GM23338 (cell line): ENCODE data around the gene NTNG1. TPM values are rescaled to one million over a fixed set of nuclear protein-coding genes. Genes with fewer than 3 reads are reported as not detected.
A peak's percentile ranks its signal among the peaks of the same experiment; 100 is the strongest.

Experiments used
- ATAC-seq: fragments of 200-7000 bp; cut with Tn5 transposase; 3 replicates; pipeline ENCODE4 v1.9.1; 2020
- DNase-seq: peaks from one replicate; pipeline ENCODE4 v3.0.0-alpha.2; 2015; ENCODE audit warnings: low spot score
- H2AFZ ChIP-seq: fragments of 200-600 bp; sonication (generic); 2 replicates; pipeline ENCODE4 v1.8.0; 2016; ENCODE audit warnings: antibody characterized with exemption, mild to moderate bottlenecking, moderate library complexity
- H3F3A ChIP-seq: fragments of 200-600 bp; sonication (generic); replicated peaks from 2 replicates; pipeline ENCODE4 v1.8.0; 2017; ENCODE audit warnings: antibody characterized with exemption, mixed run types, low read depth
- H3K27ac ChIP-seq: fragments of 200-600 bp; sonication (generic); 2 replicates; pipeline ENCODE4 v1.6.1; 2016; ENCODE audit warnings: low read depth
- H3K27me3 ChIP-seq: fragments of 200-600 bp; sonication (generic); 2 replicates; pipeline ENCODE4 v1.8.0; 2016; ENCODE audit warnings: mild to moderate bottlenecking, mixed run types, moderate library complexity; ENCODE audit not compliant: insufficient read depth
- H3K36me3 ChIP-seq: fragments of 200-600 bp; sonication (generic); 2 replicates; pipeline ENCODE4 v1.8.0; 2016; ENCODE audit warnings: mild to moderate bottlenecking; ENCODE audit not compliant: insufficient read depth
- H3K4me1 ChIP-seq: fragments of 200-600 bp; sonication (generic); 2 replicates; pipeline ENCODE4 v1.8.0; 2016; ENCODE audit warnings: mild to moderate bottlenecking, moderate library complexity; ENCODE audit not compliant: insufficient read depth
- H3K4me2 ChIP-seq: fragments of 200-600 bp; sonication (generic); 2 replicates; pipeline ENCODE4 v1.7.1; 2017; ENCODE audit warnings: mixed run types
- H3K4me3 ChIP-seq: fragments of 200-600 bp; sonication (generic); 2 replicates; pipeline ENCODE4 v1.6.1; 2016; ENCODE audit warnings: mixed run types
- H3K79me2 ChIP-seq: fragments of 200-600 bp; sonication (generic); replicated peaks from 2 replicates; pipeline ENCODE4 v1.8.0; 2017; ENCODE audit warnings: mild to moderate bottlenecking; ENCODE audit not compliant: insufficient read depth
- H3K9me2 ChIP-seq: fragments of 200-600 bp; sonication (generic); 2 replicates; pipeline ENCODE4 v1.8.0; 2017; ENCODE audit not compliant: insufficient read depth
- H4K20me1 ChIP-seq: fragments of 200-600 bp; sonication (generic); replicated peaks from 2 replicates; pipeline ENCODE4 v1.8.0; 2017; ENCODE audit warnings: mild to moderate bottlenecking; ENCODE audit not compliant: insufficient read depth
- H3K27ac Mint-ChIP-seq: 2 replicates; pipeline ENCODE4 v1.8.0; 2020; ENCODE audit warnings: inconsistent platforms, mild to moderate bottlenecking, moderate library complexity, mixed read lengths
- H3K27me3 Mint-ChIP-seq: 3 replicates; pipeline ENCODE4 v1.8.0; 2022; ENCODE audit warnings: low read depth, mild to moderate bottlenecking, moderate library complexity, mixed read lengths, inconsistent platforms; ENCODE audit not compliant: insufficient read depth, poor library complexity
- H3K36me3 Mint-ChIP-seq: 3 replicates; pipeline ENCODE4 v1.8.0; 2021; ENCODE audit warnings: low read depth, mild to moderate bottlenecking, inconsistent platforms, moderate library complexity, mixed read lengths
- H3K4me1 Mint-ChIP-seq: 3 replicates; pipeline ENCODE4 v1.8.0; 2020; ENCODE audit warnings: mild to moderate bottlenecking, inconsistent platforms, mixed read lengths
- H3K4me3 Mint-ChIP-seq: 3 replicates; pipeline ENCODE4 v1.8.0; 2021; ENCODE audit warnings: moderate library complexity, mild to moderate bottlenecking, inconsistent platforms, mixed read lengths
- H3K9me3 Mint-ChIP-seq: 3 replicates; pipeline ENCODE4 v1.8.0; 2020; ENCODE audit warnings: moderate library complexity, mild to moderate bottlenecking, inconsistent platforms, mixed read lengths
- CTCF ChIP-seq, 2 experiments: fragments of 200-600 bp in 1 of 2; sonication (generic) in 1 of 2; conservative IDR thresholded peaks; 2 replicates each; pipeline versions ENCODE4 v1.5.1 to v1.6.1; 2016 to 2017; ENCODE audit warnings: antibody characterized with exemption in 2 of 2, low read depth in 2 of 2, mild to moderate bottlenecking in 2 of 2, moderate library complexity in 1 of 2
- JUNB ChIP-seq: IDR thresholded peaks from one replicate; pipeline ENCODE4 v1.6.1; 2016; ENCODE audit warnings: antibody characterized with exemption; ENCODE audit not compliant: unreplicated experiment
- STAT1 ChIP-seq: IDR thresholded peaks from one replicate; pipeline ENCODE4 v1.6.1; 2016; ENCODE audit warnings: antibody characterized with exemption; ENCODE audit not compliant: unreplicated experiment
- ZNF331 ChIP-seq: fragments of 250-450 bp; sonication (Bioruptor Pico); IDR thresholded peaks from 2 replicates; pipeline ENCODE4 v1.5.0; 2020; ENCODE audit warnings: low read depth, mild to moderate bottlenecking, moderate library complexity
- polyA plus RNA-seq: library from polyadenylated mRNA; unstranded; fragments of >200 nt; fragmentation: Nextera tagmentation; extraction: Ambion mirVana; gene quantifications from 2 replicates; pipeline ENCODE4 v1.2.1, GENCODE V29; 2016
- small RNA-seq: library from RNA; depleted of rRNA; stranded (forward); fragments of <200 nt; gene quantifications from one replicate; pipeline ENCODE3, GENCODE V24; 2014; ENCODE audit warnings: low replicate concordance
- total RNA-seq: library from RNA; depleted of rRNA; stranded (reverse); fragments of >200 nt; shearing (Covaris generic); gene quantifications from 2 replicates; pipeline ENCODE4 v1.2.3, GENCODE V29; 2014; rRNA removed

Gene NTNG1
- total and polyA plus RNA-seq, 2 experiments from 2014 or later, result 7.2 to 10.3 TPM

DNA sequence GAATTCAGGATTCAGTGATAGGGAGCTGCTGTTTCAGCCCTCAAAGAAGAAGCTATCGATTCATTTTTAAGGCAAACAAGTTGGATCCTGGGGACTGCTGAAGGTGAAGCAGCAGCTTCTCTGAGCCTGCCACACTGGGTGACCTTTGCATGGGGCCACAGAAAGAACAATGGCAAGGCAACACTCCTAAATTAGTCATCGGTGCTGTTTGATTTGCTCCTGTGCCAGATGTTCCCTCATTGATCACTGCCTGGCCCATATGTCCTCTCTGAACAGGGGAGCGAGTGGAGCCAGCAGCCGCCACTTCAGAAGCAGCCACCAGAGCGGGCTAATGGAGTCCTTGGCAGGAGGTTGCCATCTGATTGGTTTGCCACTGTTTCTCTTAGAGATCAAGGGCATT, 391.5 kb downstream of the NTNG1 start:
- Histone ChIP-seq H2AFZ (no peak overlapping the region; the same call in 1 of the 2 replicates), H4K20me1 (no peaks in the 10 kb centered on the region; the same call in 1 of the 2 replicates), H3K36me3 (no peaks in the 10 kb centered on the region), H3K4me1 (no peaks in the 10 kb centered on the region), H3K27me3 (no peaks in the 10 kb centered on the region), H3K79me2 (no peaks in the 10 kb centered on the region), H3F3A (no peaks in the 10 kb centered on the region), H3K27ac (no peak overlapping the region), H3K4me2 (no peak overlapping the region), H3K9me2 (peaks cover 4% of the 10 kb centered on the region; the same call in 1 of the 2 replicates), H3K4me3 (no peak overlapping the region)
- no peaks in the 10 kb centered on the region for H3K36me3 Mint-ChIP-seq
- DNase-seq (no peak), ATAC-seq (peak; percentile 46; the same call in 2 of the 3 replicates)
- no peaks in the 10 kb centered on the region for H3K9me3 Mint-ChIP-seq
- H3K4me1 Mint-ChIP-seq, result no peaks in the 10 kb centered on the region
- H3K27ac Mint-ChIP-seq, result no peak overlapping the region
- H3K27me3 Mint-ChIP-seq, result peaks cover 3% of the 10 kb centered on the region
- no peak overlapping the region for H3K4me3 Mint-ChIP-seq
- TF ChIP-seq CTCF (conservative IDR thresholded peaks at IDR 0.05; ENCODE audit: low read depth in 2 of 2) (0 out of 4 replicates have a peak, but pooled peaks of 1 of the 2 experiments have one; percentile 6), JUNB (no peak), ZNF331 (CRISPR knock-in tag) (no peak), STAT1 (no peak)

Small RNA genes lying within 50 kb of the gene (small RNA-seq; reads per million reads assigned to genes)
- 0.90 reads per million, percentile 58 among the genes with 10 or more reads in this experiment for gene AC114491.1

Other genes with a start within 250 kb of the NTNG1 start
- gene PRMT6, start 84.4 kb upstream of the NTNG1 start, total RNA-seq, result 46.6 and 51.0 TPM in 2 replicates
- gene PRMT6, start 84.4 kb upstream of the NTNG1 start, polyA plus RNA-seq, result 27.9 and 29.6 TPM in 2 replicates